ENCODE results near the gene PDXP.

DNA sequence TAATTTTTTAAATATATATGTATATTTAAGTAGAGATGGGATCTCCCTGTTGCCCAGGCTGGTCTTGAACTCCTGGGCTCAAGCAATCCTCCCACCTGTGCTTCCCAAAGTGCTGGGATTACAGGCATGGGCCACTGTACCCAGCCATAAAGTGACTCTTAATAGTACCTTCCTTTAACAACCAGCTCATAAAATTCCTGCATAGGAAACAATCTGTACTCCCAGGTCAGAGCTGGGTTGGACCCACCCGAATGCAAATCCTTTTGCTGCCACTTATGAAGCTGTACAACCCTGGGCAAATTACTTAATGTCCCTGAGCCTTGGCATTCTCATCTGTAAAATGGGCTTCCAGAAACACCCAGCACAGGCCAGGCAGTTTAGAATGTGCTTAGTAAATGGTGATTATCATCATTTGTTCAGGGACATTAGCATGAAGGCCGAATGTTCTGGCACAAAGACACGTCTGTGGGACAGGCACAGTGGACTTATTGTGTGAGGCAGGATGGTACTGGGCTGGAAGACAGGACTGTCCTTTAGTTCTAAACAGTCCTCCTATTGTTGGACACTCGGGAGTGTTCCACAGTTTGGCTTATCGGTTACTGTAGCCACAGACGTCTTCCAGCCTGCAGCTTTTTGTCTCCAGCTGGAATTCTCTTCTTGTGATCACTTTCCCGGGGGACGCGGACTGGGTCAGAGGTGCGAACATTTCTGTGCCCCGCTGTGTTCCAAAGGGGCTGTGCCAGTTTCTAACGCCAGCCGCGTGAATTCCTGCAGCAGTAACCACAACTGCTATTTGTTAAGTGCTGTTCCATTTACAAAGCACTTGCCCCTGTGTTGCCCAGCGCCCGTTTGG is 6.0 kb downstream of the PDXP start:
- no peak for TF ChIP-seq POLR2A (IDR thresholded peaks at IDR 0.05)
- TF ChIP-seq, protein P1, sequence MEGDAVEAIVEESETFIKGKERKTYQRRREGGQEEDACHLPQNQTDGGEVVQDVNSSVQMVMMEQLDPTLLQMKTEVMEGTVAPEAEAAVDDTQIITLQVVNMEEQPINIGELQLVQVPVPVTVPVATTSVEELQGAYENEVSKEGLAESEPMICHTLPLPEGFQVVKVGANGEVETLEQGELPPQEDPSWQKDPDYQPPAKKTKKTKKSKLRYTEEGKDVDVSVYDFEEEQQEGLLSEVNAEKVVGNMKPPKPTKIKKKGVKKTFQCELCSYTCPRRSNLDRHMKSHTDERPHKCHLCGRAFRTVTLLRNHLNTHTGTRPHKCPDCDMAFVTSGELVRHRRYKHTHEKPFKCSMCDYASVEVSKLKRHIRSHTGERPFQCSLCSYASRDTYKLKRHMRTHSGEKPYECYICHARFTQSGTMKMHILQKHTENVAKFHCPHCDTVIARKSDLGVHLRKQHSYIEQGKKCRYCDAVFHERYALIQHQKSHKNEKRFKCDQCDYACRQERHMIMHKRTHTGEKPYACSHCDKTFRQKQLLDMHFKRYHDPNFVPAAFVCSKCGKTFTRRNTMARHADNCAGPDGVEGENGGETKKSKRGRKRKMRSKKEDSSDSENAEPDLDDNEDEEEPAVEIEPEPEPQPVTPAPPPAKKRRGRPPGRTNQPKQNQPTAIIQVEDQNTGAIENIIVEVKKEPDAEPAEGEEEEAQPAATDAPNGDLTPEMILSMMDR (IDR thresholded peaks at IDR 0.05 in 4 of 5, conservative IDR thresholded peaks at IDR 0.05 in 1 of 5), result no peak
